ENCODE data around the gene MTHFS.

Gene MTHFS

GRCh38 chr15:79883579-79884203, 13.1 kb downstream of the MTHFS start:
- H3K4me3 ChIP-seq (ENCODE audit: low read depth, low read length) = no peak overlapping the region
- TF ChIP-seq, protein P1, sequence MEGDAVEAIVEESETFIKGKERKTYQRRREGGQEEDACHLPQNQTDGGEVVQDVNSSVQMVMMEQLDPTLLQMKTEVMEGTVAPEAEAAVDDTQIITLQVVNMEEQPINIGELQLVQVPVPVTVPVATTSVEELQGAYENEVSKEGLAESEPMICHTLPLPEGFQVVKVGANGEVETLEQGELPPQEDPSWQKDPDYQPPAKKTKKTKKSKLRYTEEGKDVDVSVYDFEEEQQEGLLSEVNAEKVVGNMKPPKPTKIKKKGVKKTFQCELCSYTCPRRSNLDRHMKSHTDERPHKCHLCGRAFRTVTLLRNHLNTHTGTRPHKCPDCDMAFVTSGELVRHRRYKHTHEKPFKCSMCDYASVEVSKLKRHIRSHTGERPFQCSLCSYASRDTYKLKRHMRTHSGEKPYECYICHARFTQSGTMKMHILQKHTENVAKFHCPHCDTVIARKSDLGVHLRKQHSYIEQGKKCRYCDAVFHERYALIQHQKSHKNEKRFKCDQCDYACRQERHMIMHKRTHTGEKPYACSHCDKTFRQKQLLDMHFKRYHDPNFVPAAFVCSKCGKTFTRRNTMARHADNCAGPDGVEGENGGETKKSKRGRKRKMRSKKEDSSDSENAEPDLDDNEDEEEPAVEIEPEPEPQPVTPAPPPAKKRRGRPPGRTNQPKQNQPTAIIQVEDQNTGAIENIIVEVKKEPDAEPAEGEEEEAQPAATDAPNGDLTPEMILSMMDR (IDR thresholded peaks at IDR 0.05; ENCODE audit: borderline replicate concordance, insufficient read depth, low read depth, low read length) = no peak

DNA sequence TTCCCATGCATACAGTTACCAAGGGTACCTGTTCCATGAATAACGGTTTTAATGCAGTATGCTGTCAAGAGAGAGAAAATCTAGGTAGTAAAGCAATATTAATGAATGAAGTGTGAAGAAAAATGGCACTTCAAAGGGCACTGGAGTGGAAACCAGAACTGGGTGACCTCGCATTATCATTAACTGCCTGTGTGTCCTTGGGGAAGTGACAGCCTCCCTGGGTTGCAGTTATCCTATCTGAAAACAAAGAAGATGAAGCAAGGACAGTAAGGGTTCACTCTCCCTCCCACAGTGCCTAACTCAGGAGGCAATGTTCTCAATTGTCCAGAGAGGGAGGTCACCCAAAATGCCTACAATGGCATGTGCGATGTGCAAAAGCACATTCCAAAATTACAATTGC, 15.1 kb downstream of the MTHFS start:
- TF ChIP-seq, protein P1 (IDR thresholded peaks at IDR 0.05; ENCODE audit: borderline replicate concordance, insufficient read depth, low read depth, low read length) = no peak
- H3K4me3 ChIP-seq (ENCODE audit: low read depth, low read length) = no peak overlapping the region

DNA sequence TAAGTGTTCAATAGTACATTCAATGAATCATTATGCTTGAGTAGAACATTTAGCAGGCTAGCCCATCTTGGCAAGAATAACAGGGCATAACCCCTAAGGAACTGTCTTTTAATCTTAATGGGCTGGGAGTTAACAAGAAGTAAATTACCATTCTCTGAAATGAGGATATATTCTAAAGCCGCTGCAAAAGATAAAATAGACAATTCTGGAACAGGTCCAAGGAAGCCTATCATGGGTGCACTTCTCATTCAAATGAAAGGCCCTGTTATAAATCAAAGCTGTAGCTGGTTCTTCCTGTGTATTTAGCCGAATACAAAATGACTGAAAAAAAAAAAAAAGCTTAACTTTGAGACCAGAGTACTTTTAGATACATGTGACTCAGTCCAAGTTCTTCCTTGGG, 15.6 kb downstream of the MTHFS start:
- H3K4me3 ChIP-seq (ENCODE audit: low read depth, low read length) = no peak overlapping the region
- TF ChIP-seq, protein P1 (IDR thresholded peaks at IDR 0.05; ENCODE audit: borderline replicate concordance, insufficient read depth, low read depth, low read length) = no peak

DNA sequence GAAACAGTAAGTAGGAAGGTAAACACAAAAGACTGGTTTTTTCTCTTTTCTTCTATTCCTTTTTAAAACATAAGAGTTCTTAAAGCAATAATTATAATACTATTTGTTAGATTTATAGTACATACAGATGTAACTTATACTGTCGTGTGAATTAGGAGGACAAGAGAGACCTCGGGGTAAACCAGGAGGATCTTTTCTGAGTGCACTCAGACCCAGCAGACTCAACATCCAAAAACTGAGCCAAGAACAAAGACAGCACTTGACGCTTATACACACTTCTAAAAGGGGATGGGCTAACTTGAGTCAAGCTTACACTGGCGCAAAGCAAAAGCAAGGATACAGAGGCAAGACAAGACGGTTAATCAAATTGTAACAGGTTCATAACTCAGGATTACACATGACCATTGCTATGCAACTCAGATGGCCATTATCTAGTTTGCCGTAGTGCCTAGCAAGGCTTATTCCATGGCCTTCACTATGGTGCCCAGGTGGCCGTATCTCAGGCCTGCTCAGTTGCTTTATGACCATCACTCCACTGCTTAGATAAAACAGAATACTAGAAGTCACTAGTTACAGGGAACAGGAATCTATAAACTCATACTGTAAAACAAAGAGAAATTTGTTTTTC, 18.6 kb downstream of the MTHFS start:
- H3K4me3 ChIP-seq (ENCODE audit: low read depth, low read length) = no peak overlapping the region
- TF ChIP-seq, protein P1 (IDR thresholded peaks at IDR 0.05; ENCODE audit: borderline replicate concordance, insufficient read depth, low read depth, low read length) = no peak

- TF ChIP-seq, protein P1 (IDR thresholded peaks at IDR 0.05; ENCODE audit: borderline replicate concordance, insufficient read depth, low read depth, low read length) = no peak
- no peak overlapping the region for H3K4me3 ChIP-seq (ENCODE audit: low read depth, low read length)
Observed at GRCh38 chr15:79875213-79875612, 21.6 kb downstream of the MTHFS start.

GRCh38 chr15:79874242-79874641, 22.6 kb downstream of the MTHFS start:
- H3K4me3 ChIP-seq (ENCODE audit: low read depth, low read length) = no peak overlapping the region
- TF ChIP-seq, protein P1 (IDR thresholded peaks at IDR 0.05; ENCODE audit: borderline replicate concordance, insufficient read depth, low read depth, low read length) = no peak

All from GM12875 (cell line).